Neuron (in vitro differentiated cells): ENCODE measurements around the gene BPIFB3.

Experiments used
- H2AFZ ChIP-seq: one replicate; pipeline ENCODE4 v1.6.1; 2013; ENCODE audit warnings: low read depth, mild to moderate bottlenecking, inconsistent platforms, low read length, moderate library complexity
- H3K27me3 ChIP-seq: one replicate; pipeline ENCODE4 v1.6.1; 2013; ENCODE audit warnings: low read length; ENCODE audit not compliant: insufficient read depth
- H3K36me3 ChIP-seq: one replicate; pipeline ENCODE4 v1.6.1; 2013; ENCODE audit warnings: low read length; ENCODE audit not compliant: insufficient read depth
- H3K4me1 ChIP-seq: one replicate; pipeline ENCODE4 v1.6.1; 2013; ENCODE audit warnings: low read length; ENCODE audit not compliant: insufficient read depth
- H3K4me3 ChIP-seq: 2 replicates; pipeline ENCODE4 v1.5.1; 2013; ENCODE audit warnings: mild to moderate bottlenecking, low read length, moderate library complexity
- H3K9me3 ChIP-seq: one replicate; pipeline ENCODE4 v1.6.1; 2013; ENCODE audit warnings: low read length

Gene BPIFB3

GRCh38 chr20:33012327-33013189 lies 41.1 kb upstream of the BPIFB3 start:
- Histone ChIP-seq H2AFZ (no peak overlapping the region), H3K4me1 (no peaks in the 10 kb centered on the region), H3K36me3 (no peaks in the 10 kb centered on the region), H3K27me3 (no peaks in the 10 kb centered on the region), H3K4me3 (no peak overlapping the region), H3K9me3 (no peaks in the 10 kb centered on the region)

- Histone ChIP-seq H2AFZ (no peak overlapping the region), H3K27me3 (no peaks in the 10 kb centered on the region), H3K4me3 (no peak overlapping the region)
Observed at GRCh38 chr20:33013701-33014326, 39.9 kb upstream of the BPIFB3 start.

DNA sequence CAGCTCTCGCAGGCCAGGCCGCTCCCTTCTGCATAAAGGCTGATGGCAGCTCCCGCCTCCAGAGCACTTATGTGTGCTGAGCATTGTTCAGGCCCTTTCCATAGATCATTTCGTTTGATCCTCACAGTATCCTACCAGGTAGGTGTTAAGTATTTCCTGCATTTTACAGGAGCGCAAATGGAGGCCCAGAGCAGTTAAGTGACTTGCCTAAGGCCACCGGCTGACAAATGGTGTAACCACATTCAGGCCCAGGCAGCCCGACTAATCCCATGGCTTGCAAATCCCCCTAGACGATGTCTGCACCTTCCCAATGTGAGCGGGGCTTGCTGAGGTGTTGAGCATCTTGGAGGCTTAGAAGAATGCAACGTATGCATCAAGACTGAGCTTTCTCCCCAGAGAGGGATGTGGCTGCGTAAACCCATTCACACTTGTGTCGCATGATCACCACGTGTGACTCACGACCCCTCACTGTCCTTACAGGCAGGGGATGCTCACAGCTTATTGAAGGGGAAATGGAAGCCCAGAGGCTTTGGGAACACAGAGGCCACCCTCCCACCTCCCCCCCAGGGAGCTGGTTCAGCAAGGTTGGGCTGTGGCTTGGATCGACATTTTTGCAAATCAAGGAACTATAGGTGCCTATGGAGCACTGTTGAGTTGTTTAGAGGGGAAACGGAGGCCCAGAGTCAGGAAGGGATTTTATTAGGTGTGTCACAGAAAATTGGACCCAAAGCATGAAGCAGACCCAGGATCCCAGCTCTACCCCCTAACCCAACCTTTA lies 39.2 kb upstream of the BPIFB3 start:
- Histone ChIP-seq H3K27me3 (no peaks in the 10 kb centered on the region), H3K9me3 (no peaks in the 10 kb centered on the region)

More at GRCh38 chr20:33013701-33014326, 39.9 kb upstream of the BPIFB3 start:
- no peaks in the 10 kb centered on the region for H3K9me3 ChIP-seq
- no peaks in the 10 kb centered on the region for H3K36me3 ChIP-seq
- no peaks in the 10 kb centered on the region for H3K4me1 ChIP-seq

DNA sequence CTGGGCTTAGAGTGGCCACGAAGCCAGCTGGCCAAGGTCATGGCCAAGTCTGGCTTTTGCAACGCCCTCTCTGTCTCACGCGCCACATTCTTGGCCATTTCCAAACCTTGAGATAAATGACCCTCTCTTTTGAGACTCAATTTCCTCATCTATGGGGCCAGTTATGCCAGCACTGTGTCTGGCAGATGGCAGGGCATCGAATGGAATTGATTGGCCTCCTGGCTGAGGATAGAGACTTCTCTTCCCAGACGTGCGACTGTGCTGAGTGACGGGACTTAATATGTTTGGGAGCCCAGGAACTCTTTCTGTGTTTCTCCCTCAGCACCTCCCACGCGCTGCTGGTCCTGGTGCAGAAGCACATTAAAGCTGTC lies 38.6 kb upstream of the BPIFB3 start:
- Histone ChIP-seq H3K9me3 (no peaks in the 10 kb centered on the region), H2AFZ (no peak overlapping the region), H3K27me3 (no peaks in the 10 kb centered on the region)

More for the DNA sequence above, 39.2 kb upstream of the BPIFB3 start:
- Histone ChIP-seq H2AFZ (no peak overlapping the region), H3K4me3 (no peak overlapping the region), H3K36me3 (no peaks in the 10 kb centered on the region), H3K4me1 (no peaks in the 10 kb centered on the region)

GRCh38 chr20:33015700-33016580 lies 37.8 kb upstream of the BPIFB3 start:
- no peaks in the 10 kb centered on the region for H3K4me1 ChIP-seq
- H2AFZ ChIP-seq: no peak overlapping the region
- H3K9me3 ChIP-seq: no peaks in the 10 kb centered on the region
- H3K4me3 ChIP-seq: no peak overlapping the region
- no peaks in the 10 kb centered on the region for H3K27me3 ChIP-seq
- no peaks in the 10 kb centered on the region for H3K36me3 ChIP-seq

More for the DNA sequence above, 38.6 kb upstream of the BPIFB3 start:
- Histone ChIP-seq H3K4me3 (no peak overlapping the region), H3K36me3 (no peaks in the 10 kb centered on the region), H3K4me1 (no peaks in the 10 kb centered on the region)

DNA sequence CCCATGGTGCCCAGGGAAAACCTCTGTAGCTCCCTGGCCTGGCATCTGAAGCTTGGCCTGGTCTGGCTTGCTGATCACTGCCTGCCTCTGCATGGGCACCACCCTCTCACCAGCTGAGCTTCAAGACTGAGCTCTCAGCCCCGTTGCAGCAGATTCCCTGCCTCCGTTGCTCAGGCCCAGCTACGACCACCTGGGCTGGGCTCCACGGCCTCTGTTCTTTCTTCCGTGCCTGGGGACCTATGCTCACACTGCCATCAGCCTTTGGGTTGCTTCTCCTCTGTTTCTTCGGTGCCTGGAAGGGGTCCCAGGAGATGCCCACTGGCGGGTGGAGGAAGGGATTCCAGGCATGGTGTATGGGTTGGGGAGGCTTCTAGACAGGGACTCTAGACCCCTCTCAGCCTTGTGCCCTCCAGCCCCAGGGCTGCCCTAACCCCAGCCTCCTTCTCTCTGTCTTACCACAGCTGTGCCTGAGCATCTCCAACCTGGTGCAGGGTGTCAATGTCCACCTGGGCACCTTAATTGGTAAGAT lies 37.1 kb upstream of the BPIFB3 start:
- Histone ChIP-seq H2AFZ (no peak overlapping the region), H3K4me1 (no peaks in the 10 kb centered on the region), H3K36me3 (no peaks in the 10 kb centered on the region), H3K9me3 (no peaks in the 10 kb centered on the region), H3K4me3 (no peak overlapping the region), H3K27me3 (no peaks in the 10 kb centered on the region)

DNA sequence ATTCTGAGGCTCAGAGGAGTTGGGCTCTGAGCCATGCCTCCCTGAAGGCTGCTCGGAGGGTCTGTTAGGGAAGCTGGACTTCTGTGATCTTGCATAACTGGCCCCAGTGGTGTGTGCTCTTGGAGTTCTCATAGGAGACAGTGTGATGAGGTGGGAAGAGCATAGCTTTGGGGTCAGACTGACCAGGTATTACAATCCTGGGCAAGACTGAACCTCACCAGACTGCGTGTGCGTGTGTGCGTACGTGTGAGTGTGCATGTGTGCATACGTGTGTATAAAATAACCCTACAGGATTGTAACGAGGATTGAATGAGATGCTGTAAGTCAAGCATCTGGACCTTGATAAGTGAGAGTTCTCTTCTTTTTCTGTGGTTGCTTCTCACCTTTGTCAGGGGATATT lies 36.2 kb upstream of the BPIFB3 start:
- no peaks in the 10 kb centered on the region for H3K27me3 ChIP-seq
- H3K4me3 ChIP-seq: no peak overlapping the region
- no peaks in the 10 kb centered on the region for H3K36me3 ChIP-seq
- H3K9me3 ChIP-seq: no peaks in the 10 kb centered on the region
- no peaks in the 10 kb centered on the region for H3K4me1 ChIP-seq
- no peak overlapping the region for H2AFZ ChIP-seq

- no peaks in the 10 kb centered on the region for H3K4me1 ChIP-seq
- no peaks in the 10 kb centered on the region for H3K9me3 ChIP-seq
- no peaks in the 10 kb centered on the region for H3K27me3 ChIP-seq
Observed at GRCh38 chr20:33018169-33018931, 35.4 kb upstream of the BPIFB3 start.

GRCh38 chr20:33019465-33020277 lies 34.0 kb upstream of the BPIFB3 start:
- Histone ChIP-seq H3K9me3 (no peaks in the 10 kb centered on the region), H3K4me3 (no peak overlapping the region), H3K36me3 (no peaks in the 10 kb centered on the region), H3K27me3 (no peaks in the 10 kb centered on the region), H3K4me1 (no peaks in the 10 kb centered on the region), H2AFZ (no peak overlapping the region)

More at GRCh38 chr20:33018169-33018931, 35.4 kb upstream of the BPIFB3 start:
- no peak overlapping the region for H3K4me3 ChIP-seq
- no peaks in the 10 kb centered on the region for H3K36me3 ChIP-seq
- no peak overlapping the region for H2AFZ ChIP-seq

DNA sequence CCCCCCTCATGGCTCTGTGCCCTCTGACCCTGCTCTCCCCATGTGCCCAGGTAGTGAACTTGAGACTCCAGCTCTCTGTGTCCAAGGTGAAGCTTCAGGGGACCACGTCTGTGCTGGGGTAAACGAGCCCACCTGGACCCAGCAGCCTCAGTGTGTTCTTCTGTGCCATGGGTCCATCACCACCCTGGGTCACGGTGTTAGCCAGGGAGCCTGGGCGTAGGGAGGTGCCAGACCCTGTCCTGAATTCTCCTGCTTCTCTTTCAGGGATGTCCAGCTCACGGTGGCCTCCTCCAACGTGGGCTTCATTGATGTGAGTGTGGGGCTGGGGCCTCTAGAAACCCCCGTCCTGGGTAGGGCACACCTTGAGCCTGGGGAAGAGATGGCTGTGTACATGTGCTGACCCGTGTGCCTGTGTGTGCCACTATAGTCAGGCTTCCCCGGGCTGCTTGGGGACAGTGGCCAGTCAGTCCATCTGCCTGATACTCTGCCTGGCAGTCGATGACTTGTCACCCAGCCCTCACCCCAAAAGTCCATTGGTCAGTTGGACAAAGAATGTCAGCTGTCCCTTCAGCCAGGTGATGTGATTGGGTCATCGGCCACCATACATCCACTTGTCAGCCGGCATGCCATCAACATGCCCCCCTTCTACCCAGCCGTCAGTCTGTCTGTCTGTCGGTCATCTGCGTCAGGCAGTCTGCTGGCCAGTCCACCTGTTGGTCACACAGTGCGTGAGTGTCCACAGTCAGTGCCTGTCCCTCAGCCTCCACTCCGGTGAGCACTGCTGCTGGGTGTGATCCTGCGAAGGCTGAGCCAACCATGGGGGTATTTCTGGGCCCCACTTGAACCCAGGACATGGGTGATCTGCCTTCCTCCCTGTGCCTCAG lies 33.2 kb upstream of the BPIFB3 start:
- no peaks in the 10 kb centered on the region for H3K9me3 ChIP-seq
- H3K4me3 ChIP-seq: no peak overlapping the region
- no peak overlapping the region for H2AFZ ChIP-seq
- H3K4me1 ChIP-seq: no peaks in the 10 kb centered on the region
- H3K36me3 ChIP-seq: no peaks in the 10 kb centered on the region
- no peaks in the 10 kb centered on the region for H3K27me3 ChIP-seq
